HEK293 (cell line): ENCODE measurements around the gene UNCX.

Experiments used
- CTCF ChIA-PET: fragments of 350-600 bp; formaldehyde crosslinking; extraction: SDS; loops from one replicate; lab custom pipeline; 2021; ENCODE audit warnings: antibody characterized with exemption; lab: Yijun Ruan, JAX
- POLR2A ChIA-PET: fragments of 300-600 bp; formaldehyde crosslinking; extraction: SDS; loops from one replicate; lab custom pipeline; 2020; ENCODE audit warnings: antibody characterized with exemption, inconsistent platforms; lab: Yijun Ruan, JAX
- H3K27ac ChIP-seq: fragments of 200-500 bp; sonication (Bioruptor generic); 2 replicates; pipeline ENCODE4 v1.5.1; 2014; ENCODE audit warnings: low read depth, low read length, control low read depth, inconsistent platforms; ENCODE audit errors: extremely low read depth
- H3K36me3 ChIP-seq, 2 experiments: fragments of 200-500 bp in 1 of 2; sonication (Bioruptor generic) in 1 of 2; 1 replicate in 1 of 2; 2 replicates in 1 of 2; pipeline ENCODE4 v1.5.1; 2014 to 2017; ENCODE audit warnings: inconsistent platforms in 2 of 2, low read length in 2 of 2; ENCODE audit not compliant: control insufficient read depth in 2 of 2, insufficient read depth in 1 of 2
- H3K4me1 ChIP-seq: fragments of 200-500 bp; sonication (Bioruptor generic); 2 replicates; pipeline ENCODE4 v1.5.1; 2014; ENCODE audit warnings: mild to moderate bottlenecking, low read length, inconsistent platforms; ENCODE audit not compliant: control insufficient read depth, insufficient read depth
- H3K4me3 ChIP-seq: 2 replicates; pipeline ENCODE4 v1.5.1; 2011; ENCODE audit warnings: low read depth, mild to moderate bottlenecking, control low read depth, low read length, moderate library complexity
- H3K9me3 ChIP-seq: fragments of 200-500 bp; sonication (Bioruptor generic); 2 replicates; pipeline ENCODE4 v1.5.1; 2014; ENCODE audit warnings: low read depth, low read length, inconsistent platforms; ENCODE audit not compliant: control insufficient read depth, insufficient read depth
- EGR2 ChIP-seq: fragments of 450-650 bp; formaldehyde crosslinking; IDR thresholded peaks from 2 replicates; pipeline ENCODE4 v1.5.1; 2016; ENCODE audit warnings: low read depth, missing biosample characterization, missing genetic modification characterization
- SALL2 ChIP-seq: fragments of 450-650 bp; formaldehyde crosslinking; IDR thresholded peaks from 2 replicates; pipeline ENCODE4 v1.5.0; 2017; ENCODE audit warnings: missing biosample characterization, mild to moderate bottlenecking, missing genetic modification characterization, borderline replicate concordance
- SP3 ChIP-seq: fragments of 450-650 bp; formaldehyde crosslinking; IDR thresholded peaks from 2 replicates; pipeline ENCODE4 v1.5.1; 2016; ENCODE audit warnings: missing biosample characterization, missing genetic modification characterization
- ZNF112 ChIP-seq: fragments of 450-650 bp; formaldehyde crosslinking; IDR thresholded peaks from 2 replicates; pipeline ENCODE4 v1.5.0; 2017; ENCODE audit warnings: missing biosample characterization, missing genetic modification characterization
- ZNF394 ChIP-seq: fragments of 450-650 bp; formaldehyde crosslinking; IDR thresholded peaks from 2 replicates; pipeline ENCODE4 v1.5.1; 2016; ENCODE audit warnings: missing biosample characterization, missing genetic modification characterization, mild to moderate bottlenecking, moderate library complexity, borderline replicate concordance
- ZNF501 ChIP-seq: fragments of 450-650 bp; formaldehyde crosslinking; IDR thresholded peaks from 2 replicates; pipeline ENCODE4 v1.5.1; 2016; ENCODE audit warnings: missing biosample characterization, missing genetic modification characterization
- ZNF560 ChIP-seq: fragments of 450-650 bp; formaldehyde crosslinking; IDR thresholded peaks from 2 replicates; pipeline ENCODE4 v1.5.1; 2017; ENCODE audit warnings: missing biosample characterization, missing genetic modification characterization, borderline replicate concordance
- ZNF585B ChIP-seq: fragments of 450-650 bp; formaldehyde crosslinking; IDR thresholded peaks from 2 replicates; pipeline ENCODE4 v1.5.1; 2016; ENCODE audit warnings: missing biosample characterization, missing genetic modification characterization
- TF ChIP-seq, protein P1 (sequence below): fragments of 450-650 bp; formaldehyde crosslinking; IDR thresholded peaks from 2 replicates; pipeline ENCODE4 v1.5.1; 2016; ENCODE audit warnings: missing biosample characterization, missing genetic modification characterization
- TF ChIP-seq, protein P2 (sequence below): fragments of 450-650 bp; formaldehyde crosslinking; IDR thresholded peaks from 2 replicates; pipeline ENCODE4 v1.5.1; 2016; ENCODE audit warnings: missing biosample characterization, missing genetic modification characterization, low read depth
- TF ChIP-seq, protein P3 (sequence below): fragments of 450-650 bp; formaldehyde crosslinking; IDR thresholded peaks from 2 replicates; pipeline ENCODE4 v1.5.0; 2017; ENCODE audit warnings: missing biosample characterization, missing genetic modification characterization, borderline replicate concordance
- TF ChIP-seq, protein P4 (sequence below): fragments of 450-650 bp; formaldehyde crosslinking; IDR thresholded peaks from 2 replicates; pipeline ENCODE4 v1.5.1; 2016; ENCODE audit warnings: missing biosample characterization, missing genetic modification characterization
- TF ChIP-seq, protein P5 (sequence below): fragments of 450-650 bp; IDR thresholded peaks from 2 replicates; pipeline ENCODE4 v1.5.1; 2018; ENCODE audit warnings: missing biosample characterization, missing genetic modification characterization
- TF ChIP-seq, protein P6 (sequence below): fragments of 450-650 bp; formaldehyde crosslinking; IDR thresholded peaks from 2 replicates; pipeline ENCODE4 v1.5.1; 2016; ENCODE audit warnings: missing biosample characterization, missing genetic modification characterization

Gene UNCX

DNA sequence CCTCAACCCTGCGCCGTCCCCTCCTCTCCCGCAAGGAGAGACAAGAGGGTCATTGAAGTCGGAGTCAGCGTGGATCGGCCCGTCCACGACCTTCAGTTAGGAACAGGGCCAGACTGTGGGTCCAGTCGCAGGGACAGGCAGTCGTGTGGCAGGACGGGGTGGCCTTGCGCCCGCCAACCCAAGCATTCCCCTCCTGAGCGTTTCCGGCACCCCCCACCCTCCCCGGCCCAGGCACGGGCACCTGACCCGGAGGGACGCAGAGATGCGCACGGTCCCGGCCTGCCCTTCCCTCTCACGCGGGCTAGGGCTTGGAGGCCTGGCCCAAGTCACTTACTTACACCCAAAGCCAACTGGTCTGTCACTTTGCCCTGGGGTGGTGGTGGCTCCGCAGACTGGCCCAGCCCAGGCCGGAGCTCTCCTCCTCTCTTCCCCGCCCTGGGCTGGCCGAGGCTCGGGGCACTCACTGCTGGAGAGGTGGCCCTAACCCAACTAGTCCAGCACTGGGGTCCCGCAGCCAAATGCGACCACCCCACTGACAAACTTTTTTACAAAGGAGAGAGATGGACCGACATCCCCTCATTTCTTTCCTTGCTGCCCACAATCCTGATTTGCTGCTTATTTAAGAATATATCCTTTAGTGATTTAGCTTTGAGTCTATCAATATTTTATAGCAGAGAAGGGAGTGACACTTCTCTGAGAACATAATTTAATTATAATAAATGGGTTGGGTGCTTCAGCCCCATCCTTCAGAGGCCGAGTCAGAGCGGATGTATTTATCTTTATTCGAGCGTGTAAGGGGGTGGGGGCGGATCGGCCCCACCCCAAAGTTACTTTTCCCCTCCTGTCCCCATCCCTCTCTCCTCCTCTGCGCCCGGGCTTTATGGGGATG, 1.2 kb upstream of the UNCX start:
- Histone ChIP-seq H3K4me1 (no peaks in the 10 kb centered on the region), H3K27ac (no peak overlapping the region), H3K9me3 (no peaks in the 10 kb centered on the region), H3K36me3 (no peaks in the 10 kb centered on the region), H3K4me3 (no peak overlapping the region)
- POLR2A ChIA-PET, result no interaction called here
- TF ChIP-seq SP3 (tag by site-specific recombination), result no peak
- TF ChIP-seq, protein P1, sequence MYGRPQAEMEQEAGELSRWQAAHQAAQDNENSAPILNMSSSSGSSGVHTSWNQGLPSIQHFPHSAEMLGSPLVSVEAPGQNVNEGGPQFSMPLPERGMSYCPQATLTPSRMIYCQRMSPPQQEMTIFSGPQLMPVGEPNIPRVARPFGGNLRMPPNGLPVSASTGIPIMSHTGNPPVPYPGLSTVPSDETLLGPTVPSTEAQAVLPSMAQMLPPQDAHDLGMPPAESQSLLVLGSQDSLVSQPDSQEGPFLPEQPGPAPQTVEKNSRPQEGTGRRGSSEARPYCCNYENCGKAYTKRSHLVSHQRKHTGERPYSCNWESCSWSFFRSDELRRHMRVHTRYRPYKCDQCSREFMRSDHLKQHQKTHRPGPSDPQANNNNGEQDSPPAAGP (tag by site-specific recombination), result no peak
- TF ChIP-seq, protein P2, sequence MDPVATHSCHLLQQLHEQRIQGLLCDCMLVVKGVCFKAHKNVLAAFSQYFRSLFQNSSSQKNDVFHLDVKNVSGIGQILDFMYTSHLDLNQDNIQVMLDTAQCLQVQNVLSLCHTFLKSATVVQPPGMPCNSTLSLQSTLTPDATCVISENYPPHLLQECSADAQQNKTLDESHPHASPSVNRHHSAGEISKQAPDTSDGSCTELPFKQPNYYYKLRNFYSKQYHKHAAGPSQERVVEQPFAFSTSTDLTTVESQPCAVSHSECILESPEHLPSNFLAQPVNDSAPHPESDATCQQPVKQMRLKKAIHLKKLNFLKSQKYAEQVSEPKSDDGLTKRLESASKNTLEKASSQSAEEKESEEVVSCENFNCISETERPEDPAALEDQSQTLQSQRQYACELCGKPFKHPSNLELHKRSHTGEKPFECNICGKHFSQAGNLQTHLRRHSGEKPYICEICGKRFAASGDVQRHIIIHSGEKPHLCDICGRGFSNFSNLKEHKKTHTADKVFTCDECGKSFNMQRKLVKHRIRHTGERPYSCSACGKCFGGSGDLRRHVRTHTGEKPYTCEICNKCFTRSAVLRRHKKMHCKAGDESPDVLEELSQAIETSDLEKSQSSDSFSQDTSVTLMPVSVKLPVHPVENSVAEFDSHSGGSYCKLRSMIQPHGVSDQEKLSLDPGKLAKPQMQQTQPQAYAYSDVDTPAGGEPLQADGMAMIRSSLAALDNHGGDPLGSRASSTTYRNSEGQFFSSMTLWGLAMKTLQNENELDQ, result no peak
- TF ChIP-seq, protein P3, sequence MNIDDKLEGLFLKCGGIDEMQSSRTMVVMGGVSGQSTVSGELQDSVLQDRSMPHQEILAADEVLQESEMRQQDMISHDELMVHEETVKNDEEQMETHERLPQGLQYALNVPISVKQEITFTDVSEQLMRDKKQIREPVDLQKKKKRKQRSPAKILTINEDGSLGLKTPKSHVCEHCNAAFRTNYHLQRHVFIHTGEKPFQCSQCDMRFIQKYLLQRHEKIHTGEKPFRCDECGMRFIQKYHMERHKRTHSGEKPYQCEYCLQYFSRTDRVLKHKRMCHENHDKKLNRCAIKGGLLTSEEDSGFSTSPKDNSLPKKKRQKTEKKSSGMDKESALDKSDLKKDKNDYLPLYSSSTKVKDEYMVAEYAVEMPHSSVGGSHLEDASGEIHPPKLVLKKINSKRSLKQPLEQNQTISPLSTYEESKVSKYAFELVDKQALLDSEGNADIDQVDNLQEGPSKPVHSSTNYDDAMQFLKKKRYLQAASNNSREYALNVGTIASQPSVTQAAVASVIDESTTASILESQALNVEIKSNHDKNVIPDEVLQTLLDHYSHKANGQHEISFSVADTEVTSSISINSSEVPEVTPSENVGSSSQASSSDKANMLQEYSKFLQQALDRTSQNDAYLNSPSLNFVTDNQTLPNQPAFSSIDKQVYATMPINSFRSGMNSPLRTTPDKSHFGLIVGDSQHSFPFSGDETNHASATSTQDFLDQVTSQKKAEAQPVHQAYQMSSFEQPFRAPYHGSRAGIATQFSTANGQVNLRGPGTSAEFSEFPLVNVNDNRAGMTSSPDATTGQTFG (tag by site-specific recombination), result no peak
- TF ChIP-seq, protein P4, sequence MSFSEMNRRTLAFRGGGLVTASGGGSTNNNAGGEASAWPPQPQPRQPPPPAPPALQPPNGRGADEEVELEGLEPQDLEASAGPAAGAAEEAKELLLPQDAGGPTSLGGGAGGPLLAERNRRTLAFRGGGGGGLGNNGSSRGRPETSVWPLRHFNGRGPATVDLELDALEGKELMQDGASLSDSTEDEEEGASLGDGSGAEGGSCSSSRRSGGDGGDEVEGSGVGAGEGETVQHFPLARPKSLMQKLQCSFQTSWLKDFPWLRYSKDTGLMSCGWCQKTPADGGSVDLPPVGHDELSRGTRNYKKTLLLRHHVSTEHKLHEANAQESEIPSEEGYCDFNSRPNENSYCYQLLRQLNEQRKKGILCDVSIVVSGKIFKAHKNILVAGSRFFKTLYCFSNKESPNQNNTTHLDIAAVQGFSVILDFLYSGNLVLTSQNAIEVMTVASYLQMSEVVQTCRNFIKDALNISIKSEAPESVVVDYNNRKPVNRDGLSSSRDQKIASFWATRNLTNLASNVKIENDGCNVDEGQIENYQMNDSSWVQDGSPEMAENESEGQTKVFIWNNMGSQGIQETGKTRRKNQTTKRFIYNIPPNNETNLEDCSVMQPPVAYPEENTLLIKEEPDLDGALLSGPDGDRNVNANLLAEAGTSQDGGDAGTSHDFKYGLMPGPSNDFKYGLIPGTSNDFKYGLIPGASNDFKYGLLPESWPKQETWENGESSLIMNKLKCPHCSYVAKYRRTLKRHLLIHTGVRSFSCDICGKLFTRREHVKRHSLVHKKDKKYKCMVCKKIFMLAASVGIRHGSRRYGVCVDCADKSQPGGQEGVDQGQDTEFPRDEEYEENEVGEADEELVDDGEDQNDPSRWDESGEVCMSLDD (tag by site-specific recombination), result no peak
- no peak for TF ChIP-seq ZNF394
- TF ChIP-seq ZNF501, result no peak
- TF ChIP-seq ZNF585B (tag by site-specific recombination), result no peak
- no peak for TF ChIP-seq SALL2 (tag by site-specific recombination)
- TF ChIP-seq ZNF560 (tag by site-specific recombination), result no peak
- CTCF ChIA-PET, result no interaction called here

DNA sequence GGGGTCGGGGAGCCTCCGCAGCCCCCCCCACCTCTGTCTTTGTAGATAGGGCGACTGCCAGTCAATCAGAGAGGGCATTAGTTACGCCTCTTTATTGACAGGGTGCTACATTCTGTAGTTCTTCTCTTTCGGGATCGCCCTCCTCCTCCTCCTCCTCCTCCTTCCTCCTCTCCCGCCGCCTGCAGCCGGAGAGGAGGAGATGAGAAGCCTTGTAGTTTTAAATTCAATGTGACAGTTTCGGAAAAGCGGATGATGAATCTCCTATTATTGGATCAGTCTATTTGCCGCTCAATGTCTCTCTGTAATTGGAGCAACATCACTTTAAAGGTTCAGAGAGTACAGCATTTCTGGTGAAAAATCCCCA, 587 bp upstream of the UNCX start:
- peak; percentile 15; the same call in 1 of the 2 replicates for TF ChIP-seq EGR2
- TF ChIP-seq, protein P5, sequence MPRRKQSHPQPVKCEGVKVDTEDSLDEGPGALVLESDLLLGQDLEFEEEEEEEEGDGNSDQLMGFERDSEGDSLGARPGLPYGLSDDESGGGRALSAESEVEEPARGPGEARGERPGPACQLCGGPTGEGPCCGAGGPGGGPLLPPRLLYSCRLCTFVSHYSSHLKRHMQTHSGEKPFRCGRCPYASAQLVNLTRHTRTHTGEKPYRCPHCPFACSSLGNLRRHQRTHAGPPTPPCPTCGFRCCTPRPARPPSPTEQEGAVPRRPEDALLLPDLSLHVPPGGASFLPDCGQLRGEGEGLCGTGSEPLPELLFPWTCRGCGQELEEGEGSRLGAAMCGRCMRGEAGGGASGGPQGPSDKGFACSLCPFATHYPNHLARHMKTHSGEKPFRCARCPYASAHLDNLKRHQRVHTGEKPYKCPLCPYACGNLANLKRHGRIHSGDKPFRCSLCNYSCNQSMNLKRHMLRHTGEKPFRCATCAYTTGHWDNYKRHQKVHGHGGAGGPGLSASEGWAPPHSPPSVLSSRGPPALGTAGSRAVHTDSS (tag by site-specific recombination), result 0 out of 2 replicates have a peak, but pooled peaks have one; percentile 32
- TF ChIP-seq, protein P6, sequence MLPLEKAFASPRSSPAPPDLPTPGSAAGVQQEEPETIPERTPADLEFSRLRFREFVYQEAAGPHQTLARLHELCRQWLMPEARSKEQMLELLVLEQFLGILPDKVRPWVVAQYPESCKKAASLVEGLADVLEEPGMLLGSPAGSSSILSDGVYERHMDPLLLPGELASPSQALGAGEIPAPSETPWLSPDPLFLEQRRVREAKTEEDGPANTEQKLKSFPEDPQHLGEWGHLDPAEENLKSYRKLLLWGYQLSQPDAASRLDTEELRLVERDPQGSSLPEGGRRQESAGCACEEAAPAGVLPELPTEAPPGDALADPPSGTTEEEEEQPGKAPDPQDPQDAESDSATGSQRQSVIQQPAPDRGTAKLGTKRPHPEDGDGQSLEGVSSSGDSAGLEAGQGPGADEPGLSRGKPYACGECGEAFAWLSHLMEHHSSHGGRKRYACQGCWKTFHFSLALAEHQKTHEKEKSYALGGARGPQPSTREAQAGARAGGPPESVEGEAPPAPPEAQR (tag by site-specific recombination), result no peak
- TF ChIP-seq ZNF112, result no peak
- TF ChIP-seq, all 188 proteins: peak for 2
- H3K4me1 ChIP-seq, result no peaks in the 10 kb centered on the region
- H3K27ac ChIP-seq, result no peak overlapping the region
- CTCF ChIA-PET, result no interaction called here
- H3K4me3 ChIP-seq, result no peak overlapping the region
- no peaks in the 10 kb centered on the region for H3K36me3 ChIP-seq
- H3K9me3 ChIP-seq, result no peaks in the 10 kb centered on the region
- POLR2A ChIA-PET, result no interaction called here
